WTC11 (cell line): ENCODE data around the gene CHN1. TPM values are rescaled to one million over a fixed set of nuclear protein-coding genes. Genes with fewer than 3 reads are reported as not detected.

Experiments used
- ATAC-seq: fragments of 200-7000 bp; cut with Tn5 transposase; 2 replicates; pipeline ENCODE4 v1.10.0; 2021; ENCODE audit warnings: mild to moderate bottlenecking, moderate library complexity
- CTCF ChIA-PET: fragments of 300-600 bp; sonication (Branson Sonifier 250); formaldehyde crosslinking; loops from one replicate; lab custom pipeline; 2021; ENCODE audit warnings: antibody characterized with exemption; lab: Charles Lee
- POLR2A ChIA-PET: fragments of 350-600 bp; sonication (Branson Sonifier 250); formaldehyde crosslinking; loops from one replicate; lab custom pipeline; 2021; ENCODE audit warnings: antibody characterized with exemption; lab: Charles Lee
- DNase-seq: peaks from one replicate; pipeline ENCODE4 v3.0.0; 2021; ENCODE audit warnings: low spot score
- H3K27ac Mint-ChIP-seq: 2 replicates; pipeline ENCODE4 v1.8.0; 2021; ENCODE audit warnings: mixed read lengths
- H3K27me3 Mint-ChIP-seq: 2 replicates; pipeline ENCODE4 v1.8.0; 2021; ENCODE audit warnings: low read depth, mild to moderate bottlenecking, moderate library complexity, mixed read lengths
- H3K36me3 Mint-ChIP-seq: 2 replicates; pipeline ENCODE4 v1.8.0; 2021; ENCODE audit warnings: mixed read lengths
- H3K4me1 Mint-ChIP-seq: 2 replicates; pipeline ENCODE4 v1.8.0; 2022; ENCODE audit warnings: mixed read lengths
- H3K4me3 Mint-ChIP-seq: 2 replicates; pipeline ENCODE4 v1.8.0; 2021; ENCODE audit warnings: mild to moderate bottlenecking, moderate library complexity, mixed read lengths
- H3K9me3 Mint-ChIP-seq: 2 replicates; pipeline ENCODE4 v1.8.0; 2021; ENCODE audit warnings: mixed read lengths
- AR ChIP-seq: fragments of 250-450 bp; sonication (Bioruptor Pico); IDR thresholded peaks from 2 replicates; pipeline ENCODE4 v1.9.0; 2021; ENCODE audit warnings: mild to moderate bottlenecking
- ATF1 ChIP-seq: sonication (generic); formaldehyde crosslinking; IDR thresholded peaks from 2 replicates; pipeline ENCODE4 v1.8.1; 2023; ENCODE audit warnings: mild to moderate bottlenecking, moderate library complexity, missing genetic modification reagents
- CDX4 ChIP-seq: fragments of 250-450 bp; sonication (Bioruptor Pico); IDR thresholded peaks from 2 replicates; pipeline ENCODE4 v1.9.0; 2021; ENCODE audit warnings: moderate library complexity, mild to moderate bottlenecking, inconsistent platforms, borderline replicate concordance
- ETV6 ChIP-seq: sonication (generic); formaldehyde crosslinking; IDR thresholded peaks from 2 replicates; pipeline ENCODE4 v1.8.1; 2022; ENCODE audit warnings: mild to moderate bottlenecking, missing genetic modification reagents
- GABPB1 ChIP-seq: sonication (generic); formaldehyde crosslinking; IDR thresholded peaks from 2 replicates; pipeline ENCODE4 v1.8.1; 2023; ENCODE audit warnings: mild to moderate bottlenecking, missing genetic modification reagents
- HMGA2 ChIP-seq: fragments of 250-450 bp; sonication (Bioruptor Pico); IDR thresholded peaks from 2 replicates; pipeline ENCODE4 v1.4.0; 2021; ENCODE audit warnings: mild to moderate bottlenecking, moderate library complexity
- NR1H2 ChIP-seq: sonication (generic); formaldehyde crosslinking; IDR thresholded peaks from 2 replicates; pipeline ENCODE4 v1.9.0; 2021; ENCODE audit warnings: mild to moderate bottlenecking, moderate library complexity, missing genetic modification reagents
- OVOL2 ChIP-seq: fragments of 250-450 bp; sonication (Bioruptor Pico); IDR thresholded peaks from 2 replicates; pipeline ENCODE4 v1.9.0; 2021; ENCODE audit warnings: mild to moderate bottlenecking, borderline replicate concordance
- PREB ChIP-seq: sonication (generic); formaldehyde crosslinking; IDR thresholded peaks from 2 replicates; pipeline ENCODE4 v1.8.1; 2022; ENCODE audit warnings: mild to moderate bottlenecking, missing genetic modification reagents, moderate library complexity, borderline replicate concordance
- RORB ChIP-seq: fragments of 250-450 bp; sonication (Bioruptor Pico); IDR thresholded peaks from 2 replicates; pipeline ENCODE4 v1.9.0; 2021; ENCODE audit warnings: mild to moderate bottlenecking
- TEAD1 ChIP-seq: sonication (generic); formaldehyde crosslinking; IDR thresholded peaks from 2 replicates; pipeline ENCODE4 v1.8.0; 2022; ENCODE audit warnings: mild to moderate bottlenecking, missing genetic modification reagents
- ZNF416 ChIP-seq: fragments of 250-450 bp; sonication (Bioruptor Pico); IDR thresholded peaks from 2 replicates; pipeline ENCODE4 v1.9.0; 2021; ENCODE audit warnings: mild to moderate bottlenecking, inconsistent platforms
- ZSCAN18 ChIP-seq: fragments of 250-450 bp; sonication (Bioruptor Pico); IDR thresholded peaks from 2 replicates; pipeline ENCODE4 v2.1.2; 2022; ENCODE audit warnings: mild to moderate bottlenecking, moderate library complexity
- total RNA-seq: library from RNA; stranded (reverse); gene quantifications from 3 replicates; pipeline ENCODE4 v1.2.3, GENCODE V29; 2021

The CHN1 gene
- total RNA-seq, 1 experiment from 2014 or later, result 30.0 TPM

- Mint-ChIP-seq H3K4me1 (peaks cover 70% of the 10 kb centered on the region), H3K9me3 (no peaks in the 10 kb centered on the region), H3K27ac (peak overlapping the region; percentile 98), H3K4me3 (no peak overlapping the region), H3K27me3 (no peaks in the 10 kb centered on the region), H3K36me3 (peaks cover 4% of the 10 kb centered on the region)
- ChIA-PET CTCF (no interaction called here), POLR2A (no interaction called here)
- ATAC-seq (no peak), DNase-seq (no peak)
- TF ChIP-seq AR (CRISPR knock-in tag) (no peak), CDX4 (no peak), ATF1 (no peak), ZNF416 (CRISPR knock-in tag) (no peak), OVOL2 (no peak)
Observed at GRCh38 chr2:174965551-174965950, 39.6 kb downstream of the CHN1 start.

GRCh38 chr2:174964404-174964803, 40.8 kb downstream of the CHN1 start:
- DNase-seq, result no peak
- CTCF ChIA-PET, result interaction anchor here (1.6 to 1.8 kb wide), 2 partner anchors 193 to 215 kb away, joined by 4 to 5 read pairs; no protein-coding TSS in a partner anchor
- POLR2A ChIA-PET, result no interaction called here
- Mint-ChIP-seq H3K9me3 (no peaks in the 10 kb centered on the region), H3K27me3 (no peaks in the 10 kb centered on the region), H3K4me1 (peaks cover 65% of the 10 kb centered on the region), H3K4me3 (peak overlapping the region; percentile 22; the same call in 1 of the 2 replicates), H3K36me3 (no peaks in the 10 kb centered on the region; the same call in 1 of the 2 replicates), H3K27ac (peak overlapping the region; percentile 98)
- ATAC-seq, result peak; percentile 73
- TF ChIP-seq HMGA2 (CRISPR knock-in tag) (no peak), ETV6 (CRISPR knock-in tag) (0 out of 2 replicates have a peak, but pooled peaks have one; percentile 49), TEAD1 (CRISPR knock-in tag) (peak; percentile 65; the same call in 1 of the 2 replicates)

GRCh38 chr2:174963437-174964400, 41.5 kb downstream of the CHN1 start:
- TF ChIP-seq GABPB1 (CRISPR knock-in tag) (no peak), NR1H2 (no peak), RORB (CRISPR knock-in tag) (no peak), PREB (CRISPR knock-in tag) (no peak), OVOL2 (no peak), ZSCAN18 (CRISPR knock-in tag) (no peak)
- Mint-ChIP-seq H3K27ac (peak overlapping the region; percentile 98), H3K4me1 (peaks cover 63% of the 10 kb centered on the region), H3K4me3 (peak overlapping the region; percentile 22; the same call in 1 of the 2 replicates), H3K27me3 (no peaks in the 10 kb centered on the region), H3K36me3 (no peaks in the 10 kb centered on the region; the same call in 1 of the 2 replicates), H3K9me3 (no peaks in the 10 kb centered on the region)
- CTCF ChIA-PET, result interaction anchor here (1.6 to 1.8 kb wide), 2 partner anchors 193 to 215 kb away, joined by 4 to 5 read pairs; no protein-coding TSS in a partner anchor
- POLR2A ChIA-PET, result no interaction called here
- ATAC-seq (no peak), DNase-seq (no peak)
